GM20000 (cell line): Measurements from ENCODE around the gene EZR.
A peak's percentile ranks its signal among the peaks of the same experiment; 100 is the strongest.

ENCODE experiments used
- DNase-seq: peaks from one replicate; pipeline ENCODE4 v3.0.0; 2012; ENCODE audit warnings: low spot score
- TF ChIP-seq, protein P1 (sequence below): IDR thresholded peaks from 2 replicates; pipeline ENCODE4 v1.5.1; 2012; ENCODE audit warnings: mild to moderate bottlenecking, control low read depth; ENCODE audit errors: extremely low read depth, missing control alignments

The EZR gene

DNA sequence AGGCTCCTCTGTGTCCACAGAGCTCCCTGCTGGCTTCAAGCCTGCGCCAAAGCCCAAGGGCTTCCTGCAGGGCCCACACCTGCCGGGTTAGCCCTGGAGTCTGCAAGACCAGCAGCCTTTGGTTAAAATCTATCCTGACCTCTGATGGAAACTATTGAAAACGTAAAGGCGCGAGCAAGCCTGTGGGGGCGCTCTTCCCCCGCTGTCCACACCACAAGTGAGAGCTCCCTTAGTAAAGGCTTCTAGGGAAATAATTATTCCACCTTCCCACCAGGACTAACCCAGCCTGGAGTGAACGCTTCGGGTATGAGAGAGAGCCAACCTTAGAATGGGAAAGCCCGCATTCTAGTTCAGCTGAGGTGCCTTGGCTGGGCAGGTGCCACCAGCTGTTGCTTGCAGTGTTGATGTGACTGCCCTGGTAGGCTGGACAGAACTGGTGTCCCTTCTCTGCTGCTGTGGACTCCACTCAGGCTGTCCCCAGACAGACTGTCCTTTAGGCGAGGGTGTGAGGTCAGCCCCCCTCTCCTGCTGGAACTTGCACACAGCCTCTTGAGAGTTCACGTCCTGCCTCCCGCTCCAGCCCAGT, 100.6 kb downstream of the EZR start:
- TF ChIP-seq, protein P1, sequence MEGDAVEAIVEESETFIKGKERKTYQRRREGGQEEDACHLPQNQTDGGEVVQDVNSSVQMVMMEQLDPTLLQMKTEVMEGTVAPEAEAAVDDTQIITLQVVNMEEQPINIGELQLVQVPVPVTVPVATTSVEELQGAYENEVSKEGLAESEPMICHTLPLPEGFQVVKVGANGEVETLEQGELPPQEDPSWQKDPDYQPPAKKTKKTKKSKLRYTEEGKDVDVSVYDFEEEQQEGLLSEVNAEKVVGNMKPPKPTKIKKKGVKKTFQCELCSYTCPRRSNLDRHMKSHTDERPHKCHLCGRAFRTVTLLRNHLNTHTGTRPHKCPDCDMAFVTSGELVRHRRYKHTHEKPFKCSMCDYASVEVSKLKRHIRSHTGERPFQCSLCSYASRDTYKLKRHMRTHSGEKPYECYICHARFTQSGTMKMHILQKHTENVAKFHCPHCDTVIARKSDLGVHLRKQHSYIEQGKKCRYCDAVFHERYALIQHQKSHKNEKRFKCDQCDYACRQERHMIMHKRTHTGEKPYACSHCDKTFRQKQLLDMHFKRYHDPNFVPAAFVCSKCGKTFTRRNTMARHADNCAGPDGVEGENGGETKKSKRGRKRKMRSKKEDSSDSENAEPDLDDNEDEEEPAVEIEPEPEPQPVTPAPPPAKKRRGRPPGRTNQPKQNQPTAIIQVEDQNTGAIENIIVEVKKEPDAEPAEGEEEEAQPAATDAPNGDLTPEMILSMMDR, result no peak
- no peak for DNase-seq

DNA sequence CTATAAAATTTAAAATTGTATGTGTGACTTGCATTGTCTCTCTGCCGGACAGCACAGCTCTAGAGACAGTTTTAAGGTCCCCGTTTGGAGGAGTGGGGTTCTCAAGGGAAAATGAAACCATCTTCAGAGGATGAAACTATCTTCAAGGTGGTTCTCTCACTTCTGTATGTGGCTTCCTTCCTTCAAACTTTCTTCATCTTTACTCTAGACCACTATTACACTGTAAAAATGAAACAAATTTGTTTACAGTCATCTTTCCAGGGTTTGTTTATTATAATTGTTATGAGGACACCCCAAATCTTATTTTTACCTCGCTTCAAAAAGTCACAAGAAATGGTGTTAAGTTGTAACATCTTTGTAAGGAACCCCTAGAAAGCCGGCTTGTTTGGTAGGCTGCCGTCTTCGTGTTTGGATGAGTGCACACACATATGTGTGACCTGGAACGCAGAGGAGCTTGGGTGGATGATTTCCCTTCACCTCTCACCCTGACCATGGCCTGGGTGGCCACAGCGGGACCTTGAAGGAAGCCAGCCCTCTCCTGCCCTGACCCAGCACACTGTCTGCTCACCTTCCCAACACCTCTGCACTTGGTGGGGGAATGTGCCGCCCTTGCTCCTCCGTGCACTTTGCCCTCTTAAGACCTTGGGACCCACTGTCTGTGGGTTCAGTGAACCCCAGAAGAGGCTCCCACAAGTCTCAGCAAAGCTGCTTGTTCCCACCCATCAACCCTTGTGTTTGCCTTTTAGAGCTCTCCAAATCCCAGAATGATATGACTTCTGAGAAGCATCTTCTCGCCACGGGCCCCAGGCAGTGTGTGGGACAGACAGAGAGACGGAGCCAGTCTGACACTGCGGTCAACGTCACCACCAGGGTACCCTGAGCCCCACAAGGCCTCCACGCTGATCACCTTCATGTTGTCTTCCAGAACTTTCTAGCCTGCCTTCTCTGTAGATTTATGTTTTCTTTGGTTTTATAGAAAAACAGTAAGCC, 101.5 kb downstream of the EZR start:
- TF ChIP-seq, protein P1, result no peak

More for the DNA sequence above, 101.5 kb downstream of the EZR start:
- DNase-seq, result peak; percentile 71
